SU-DHL-6 (cell line): ENCODE results near the gene HNRNPM.

Experiments
- H2AFZ ChIP-seq: fragments of 200-600 bp; sonication (generic); 2 replicates; pipeline ENCODE4 v1.6.1; 2014; ENCODE audit warnings: low read depth, mild to moderate bottlenecking, moderate library complexity, mixed read lengths, antibody characterized with exemption, low read length; ENCODE audit not compliant: severe bottlenecking
- H3F3A ChIP-seq: fragments of 200-600 bp; shearing (Covaris generic); 2 replicates; pipeline ENCODE4 v1.6.0; 2016; ENCODE audit warnings: antibody characterized with exemption, mild to moderate bottlenecking; ENCODE audit not compliant: insufficient read depth
- H3K27ac ChIP-seq: fragments of 200-600 bp; sonication (generic); 2 replicates; pipeline ENCODE4 v1.5.1; 2016; ENCODE audit warnings: low read depth, mild to moderate bottlenecking, low read length, moderate library complexity, mixed read lengths
- H3K27me3 ChIP-seq: fragments of 200-600 bp; sonication (generic), shearing (Covaris generic); 2 replicates; pipeline ENCODE4 v1.6.0; 2014; ENCODE audit warnings: mild to moderate bottlenecking, low read length
- H3K36me3 ChIP-seq: fragments of 200-600 bp; sonication (generic); 2 replicates; pipeline ENCODE4 v1.6.1; 2014; ENCODE audit warnings: mild to moderate bottlenecking, low read length, mixed read lengths
- H3K4me2 ChIP-seq: fragments of 300-600, 200-600 bp; shearing (Covaris generic), sonication (generic); 2 replicates; pipeline ENCODE4 v1.6.0; 2014; ENCODE audit warnings: low read length, low read depth, mild to moderate bottlenecking; ENCODE audit not compliant: poor library complexity, severe bottlenecking
- H3K4me3 ChIP-seq: fragments of 200-600 bp; sonication (generic); 2 replicates; pipeline ENCODE4 v1.5.1; 2014; ENCODE audit warnings: antibody characterized with exemption, low read length, mild to moderate bottlenecking, mixed read lengths; ENCODE audit not compliant: insufficient read depth, poor library complexity, severe bottlenecking
- H3K79me2 ChIP-seq: fragments of 200-600 bp; sonication (generic); 2 replicates; pipeline ENCODE4 v1.6.1; 2014; ENCODE audit warnings: mild to moderate bottlenecking, low read length, moderate library complexity; ENCODE audit not compliant: insufficient read depth
- H3K9ac ChIP-seq: fragments of 200-600 bp; sonication (generic); 2 replicates; pipeline ENCODE4 v1.7.0; 2014; ENCODE audit warnings: mild to moderate bottlenecking, low read length
- H3K9me2 ChIP-seq: fragments of 200-600 bp; sonication (generic); replicated peaks from 2 replicates; pipeline ENCODE4 v1.6.1; 2014; ENCODE audit warnings: low read length; ENCODE audit not compliant: insufficient read depth
- H3K9me3 ChIP-seq: fragments of 200-600 bp; sonication (generic); 2 replicates; pipeline ENCODE4 v1.6.1; 2014; ENCODE audit warnings: low read length, mixed read lengths; ENCODE audit not compliant: insufficient read depth
- H4K20me1 ChIP-seq: fragments of 200-600 bp; sonication (generic); 2 replicates; pipeline ENCODE4 v1.6.1; 2014; ENCODE audit warnings: low read depth, mild to moderate bottlenecking, antibody characterized with exemption, low read length, moderate library complexity, mixed read lengths
- CTCF ChIP-seq: fragments of 200-600 bp; sonication (generic); IDR thresholded peaks from one replicate; pipeline ENCODE4 v1.5.1; 2017; ENCODE audit warnings: antibody characterized with exemption, mild to moderate bottlenecking, low read length, moderate library complexity; ENCODE audit not compliant: insufficient read depth, poor library complexity, severe bottlenecking
- EZH2phosphoT487 ChIP-seq: fragments of 200-600 bp; sonication (generic), shearing (Covaris generic); conservative IDR thresholded peaks from 2 replicates; pipeline ENCODE4 v1.6.1; 2018; ENCODE audit warnings: mild to moderate bottlenecking, antibody characterized with exemption, low read length, moderate library complexity, mixed read lengths

HNRNPM gene

DNA sequence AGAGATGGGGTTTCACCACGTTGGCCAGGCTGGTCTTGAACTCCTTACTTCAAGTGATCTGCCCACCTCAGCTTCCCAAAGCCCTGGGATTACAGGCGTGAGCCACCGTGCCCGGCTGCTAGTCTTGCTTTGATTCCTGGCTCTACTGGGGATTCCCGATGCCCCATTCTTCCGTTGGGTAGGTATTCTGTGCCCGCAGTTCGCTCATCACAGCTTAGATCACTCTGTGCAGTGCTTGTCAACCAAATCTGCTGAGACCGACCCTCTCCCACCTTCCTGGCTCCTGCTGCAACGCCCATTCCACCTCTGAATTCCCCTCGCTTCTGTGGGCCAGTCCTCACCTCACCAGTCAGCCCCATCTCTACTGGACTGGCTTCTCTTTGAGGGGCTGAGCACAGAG, 73.8 kb downstream of the HNRNPM start:
- Histone ChIP-seq H3K4me2 (no peak overlapping the region), H3K9me2 (no peaks in the 10 kb centered on the region), H3K79me2 (no peaks in the 10 kb centered on the region), H3K4me3 (no peak overlapping the region), H3K27me3 (no peaks in the 10 kb centered on the region), H3K9me3 (no peaks in the 10 kb centered on the region), H3K9ac (no peak overlapping the region), H4K20me1 (no peaks in the 10 kb centered on the region), H3F3A (no peaks in the 10 kb centered on the region), H3K27ac (no peak overlapping the region), H2AFZ (no peak overlapping the region), H3K36me3 (no peaks in the 10 kb centered on the region)
- TF ChIP-seq CTCF (no peak), EZH2phosphoT487 (no peak)

DNA sequence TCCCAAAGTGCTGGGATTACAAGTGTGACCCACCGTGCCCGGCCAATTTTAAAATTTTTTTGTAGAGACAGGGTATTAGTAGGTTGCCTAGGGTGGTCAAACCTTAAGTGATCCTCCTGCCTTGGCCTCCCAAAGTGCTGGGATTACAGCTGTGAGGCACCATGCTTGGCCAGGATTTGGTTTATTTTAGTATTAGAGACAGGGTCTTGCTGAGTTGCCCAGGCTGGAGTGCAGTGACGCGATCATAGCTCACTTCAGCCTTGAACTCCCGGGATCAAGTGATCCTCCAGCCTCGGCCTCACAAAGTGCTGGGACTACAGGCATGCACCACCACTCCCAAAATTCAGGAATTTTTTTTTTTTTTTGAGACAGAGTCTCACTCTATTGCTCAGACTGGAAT, 74.6 kb downstream of the HNRNPM start:
- H3K27ac ChIP-seq: no peak overlapping the region
- H4K20me1 ChIP-seq: no peaks in the 10 kb centered on the region
- H3K4me3 ChIP-seq: no peak overlapping the region
- no peaks in the 10 kb centered on the region for H3K27me3 ChIP-seq
- H3K9me3 ChIP-seq: no peaks in the 10 kb centered on the region
- H3F3A ChIP-seq: no peaks in the 10 kb centered on the region
- no peaks in the 10 kb centered on the region for H3K9me2 ChIP-seq
- no peak overlapping the region for H3K9ac ChIP-seq
- H2AFZ ChIP-seq: no peak overlapping the region
- H3K4me2 ChIP-seq: no peak overlapping the region
- no peaks in the 10 kb centered on the region for H3K36me3 ChIP-seq
- TF ChIP-seq CTCF (no peak), EZH2phosphoT487 (no peak)
- no peaks in the 10 kb centered on the region for H3K79me2 ChIP-seq

- Histone ChIP-seq H2AFZ (no peak overlapping the region), H3K27me3 (no peaks in the 10 kb centered on the region), H3K9me3 (no peaks in the 10 kb centered on the region), H3K27ac (no peak overlapping the region), H3K4me2 (no peak overlapping the region), H3K4me3 (no peak overlapping the region), H3F3A (no peaks in the 10 kb centered on the region), H3K9ac (no peak overlapping the region), H3K9me2 (no peaks in the 10 kb centered on the region), H3K79me2 (no peaks in the 10 kb centered on the region), H3K36me3 (no peaks in the 10 kb centered on the region), H4K20me1 (no peaks in the 10 kb centered on the region)
- TF ChIP-seq CTCF (no peak), EZH2phosphoT487 (no peak)
These were observed 80.6 kb downstream of the HNRNPM start for GRCh38 chr19:8525401-8525684.
